IPS-20b (cell line): Measurements from ENCODE around the gene ANO1.

Source experiments
- H3K27ac ChIP-seq: one replicate; pipeline ENCODE4 v1.5.1; 2013; ENCODE audit warnings: low read length
- H3K27me3 ChIP-seq: 2 replicates; pipeline ENCODE4 v1.6.1; 2013; ENCODE audit warnings: mild to moderate bottlenecking, low read length, inconsistent platforms; ENCODE audit not compliant: insufficient read depth
- H3K36me3 ChIP-seq: 2 replicates; pipeline ENCODE4 v1.6.1; 2013; ENCODE audit warnings: low read depth, mild to moderate bottlenecking, inconsistent platforms, low read length, moderate library complexity; ENCODE audit not compliant: insufficient read depth
- H3K4me1 ChIP-seq: 2 replicates; pipeline ENCODE4 v1.6.1; 2013; ENCODE audit warnings: mild to moderate bottlenecking, control low read depth, inconsistent platforms, low read length, moderate library complexity; ENCODE audit not compliant: insufficient read depth
- H3K4me3 ChIP-seq: 2 replicates; pipeline ENCODE4 v1.5.1; 2013; ENCODE audit warnings: mild to moderate bottlenecking, low read length, inconsistent platforms
- H3K9ac ChIP-seq: 2 replicates; pipeline ENCODE4 v1.6.1; 2013; ENCODE audit warnings: low read depth, mild to moderate bottlenecking, inconsistent platforms, low read length, moderate library complexity
- H3K9me3 ChIP-seq: 2 replicates; pipeline ENCODE4 v1.6.1; 2013; ENCODE audit warnings: mild to moderate bottlenecking, low read depth, low read length, inconsistent platforms; ENCODE audit not compliant: insufficient read depth

Gene ANO1

GRCh38 chr11:70225681-70226177 lies 147.6 kb downstream of the ANO1 start:
- Histone ChIP-seq H3K27me3 (no peaks in the 10 kb centered on the region), H3K36me3 (no peaks in the 10 kb centered on the region), H3K4me3 (no peak overlapping the region), H3K9me3 (no peaks in the 10 kb centered on the region), H3K4me1 (peaks cover 9% of the 10 kb centered on the region; the same call in 1 of the 2 replicates), H3K27ac (no peak overlapping the region), H3K9ac (no peak overlapping the region)

GRCh38 chr11:70226183-70226582 lies 148.1 kb downstream of the ANO1 start:
- Histone ChIP-seq H3K4me3 (no peak overlapping the region), H3K9ac (no peak overlapping the region), H3K9me3 (no peaks in the 10 kb centered on the region), H3K27ac (no peak overlapping the region), H3K4me1 (peaks cover 7% of the 10 kb centered on the region; the same call in 1 of the 2 replicates), H3K36me3 (no peaks in the 10 kb centered on the region), H3K27me3 (no peaks in the 10 kb centered on the region)

- H3K36me3 ChIP-seq: no peaks in the 10 kb centered on the region
- no peak overlapping the region for H3K4me3 ChIP-seq
- no peaks in the 10 kb centered on the region for H3K27me3 ChIP-seq
- no peak overlapping the region for H3K27ac ChIP-seq
- peaks cover 7% of the 10 kb centered on the region; the same call in 1 of the 2 replicates for H3K4me1 ChIP-seq
- no peaks in the 10 kb centered on the region for H3K9me3 ChIP-seq
- H3K9ac ChIP-seq: no peak overlapping the region
Measured at GRCh38 chr11:70226967-70227366, 148.8 kb downstream of the ANO1 start.

GRCh38 chr11:70229737-70230136 lies 151.6 kb downstream of the ANO1 start:
- no peaks in the 10 kb centered on the region for H3K36me3 ChIP-seq
- H3K27ac ChIP-seq: no peak overlapping the region
- no peak overlapping the region for H3K9ac ChIP-seq
- peaks cover 7% of the 10 kb centered on the region; the same call in 1 of the 2 replicates for H3K4me1 ChIP-seq
- H3K4me3 ChIP-seq: no peak overlapping the region
- H3K27me3 ChIP-seq: no peaks in the 10 kb centered on the region
- H3K9me3 ChIP-seq: no peaks in the 10 kb centered on the region

GRCh38 chr11:70230151-70230839 lies 152.2 kb downstream of the ANO1 start:
- Histone ChIP-seq H3K27me3 (no peaks in the 10 kb centered on the region), H3K9me3 (no peaks in the 10 kb centered on the region), H3K36me3 (no peaks in the 10 kb centered on the region), H3K27ac (no peak overlapping the region), H3K9ac (no peak overlapping the region), H3K4me3 (no peak overlapping the region), H3K4me1 (peaks cover 7% of the 10 kb centered on the region; the same call in 1 of the 2 replicates)

- H3K9me3 ChIP-seq: no peaks in the 10 kb centered on the region
- no peak overlapping the region for H3K9ac ChIP-seq
- no peaks in the 10 kb centered on the region for H3K27me3 ChIP-seq
- peaks cover 5% of the 10 kb centered on the region; the same call in 1 of the 2 replicates for H3K4me1 ChIP-seq
- H3K27ac ChIP-seq: no peak overlapping the region
- no peak overlapping the region for H3K4me3 ChIP-seq
- H3K36me3 ChIP-seq: no peaks in the 10 kb centered on the region
Measured at GRCh38 chr11:70230840-70231710, 153.0 kb downstream of the ANO1 start.

- Histone ChIP-seq H3K9me3 (no peaks in the 10 kb centered on the region), H3K9ac (no peak overlapping the region), H3K27me3 (no peaks in the 10 kb centered on the region), H3K4me1 (no peaks in the 10 kb centered on the region), H3K36me3 (no peaks in the 10 kb centered on the region), H3K4me3 (no peak overlapping the region), H3K27ac (no peak overlapping the region)
Measured at GRCh38 chr11:70233034-70233433, 154.9 kb downstream of the ANO1 start.

GRCh38 chr11:70233511-70233934 lies 155.4 kb downstream of the ANO1 start:
- Histone ChIP-seq H3K4me3 (no peak overlapping the region), H3K27ac (no peak overlapping the region), H3K27me3 (no peaks in the 10 kb centered on the region), H3K36me3 (no peaks in the 10 kb centered on the region), H3K4me1 (no peaks in the 10 kb centered on the region), H3K9me3 (no peaks in the 10 kb centered on the region), H3K9ac (no peak overlapping the region)

GRCh38 chr11:70233962-70234361 lies 155.8 kb downstream of the ANO1 start:
- Histone ChIP-seq H3K27ac (no peak overlapping the region), H3K9ac (no peak overlapping the region), H3K4me1 (no peaks in the 10 kb centered on the region), H3K27me3 (no peaks in the 10 kb centered on the region), H3K9me3 (no peaks in the 10 kb centered on the region), H3K4me3 (no peak overlapping the region), H3K36me3 (no peaks in the 10 kb centered on the region)
